ENCODE data around the gene LSM12.
"Not testable (repeated sequence)": the region's sequence is repeated elsewhere in the genome, so short reads cannot be mapped to it uniquely, and the experiment has no call there.

The LSM12 gene

DNA sequence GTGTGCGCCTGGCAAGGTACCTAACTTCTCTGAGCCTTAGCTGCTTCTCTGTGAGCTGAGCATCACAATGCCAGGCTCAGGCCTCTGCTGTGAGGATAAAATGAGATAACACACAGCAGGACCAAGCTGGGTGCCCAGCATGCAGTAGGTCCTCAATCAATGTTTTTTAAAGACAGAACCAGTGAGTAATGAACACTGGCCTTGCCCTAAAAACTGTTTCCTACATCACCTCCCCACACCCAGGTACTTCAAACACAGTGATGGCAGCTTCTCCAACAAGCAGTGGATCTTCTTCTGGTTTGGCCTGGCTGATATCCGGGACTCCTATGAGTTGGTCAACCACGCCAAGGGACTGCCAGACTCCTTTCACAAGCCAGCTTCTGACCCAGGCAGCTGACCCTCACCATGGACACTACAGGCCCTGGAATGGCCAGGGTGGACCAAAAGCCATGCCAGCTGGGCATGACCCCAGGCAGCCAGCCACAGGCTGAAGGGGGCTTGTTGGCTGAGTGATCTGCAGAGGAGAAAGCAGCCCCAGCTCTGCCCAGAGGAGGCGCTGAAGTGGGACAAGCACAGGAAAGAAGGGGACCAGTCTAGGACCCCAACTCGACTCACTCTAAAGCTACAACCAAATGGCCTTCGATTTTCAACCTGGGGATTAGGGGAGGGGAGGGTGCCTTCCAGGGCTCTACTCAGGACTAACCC lies 58.1 kb downstream of the LSM12 start:
- no peak for DNase-seq (ENCODE audit: low read depth in 2 of 2, low spot score in 1 of 2)

DNA sequence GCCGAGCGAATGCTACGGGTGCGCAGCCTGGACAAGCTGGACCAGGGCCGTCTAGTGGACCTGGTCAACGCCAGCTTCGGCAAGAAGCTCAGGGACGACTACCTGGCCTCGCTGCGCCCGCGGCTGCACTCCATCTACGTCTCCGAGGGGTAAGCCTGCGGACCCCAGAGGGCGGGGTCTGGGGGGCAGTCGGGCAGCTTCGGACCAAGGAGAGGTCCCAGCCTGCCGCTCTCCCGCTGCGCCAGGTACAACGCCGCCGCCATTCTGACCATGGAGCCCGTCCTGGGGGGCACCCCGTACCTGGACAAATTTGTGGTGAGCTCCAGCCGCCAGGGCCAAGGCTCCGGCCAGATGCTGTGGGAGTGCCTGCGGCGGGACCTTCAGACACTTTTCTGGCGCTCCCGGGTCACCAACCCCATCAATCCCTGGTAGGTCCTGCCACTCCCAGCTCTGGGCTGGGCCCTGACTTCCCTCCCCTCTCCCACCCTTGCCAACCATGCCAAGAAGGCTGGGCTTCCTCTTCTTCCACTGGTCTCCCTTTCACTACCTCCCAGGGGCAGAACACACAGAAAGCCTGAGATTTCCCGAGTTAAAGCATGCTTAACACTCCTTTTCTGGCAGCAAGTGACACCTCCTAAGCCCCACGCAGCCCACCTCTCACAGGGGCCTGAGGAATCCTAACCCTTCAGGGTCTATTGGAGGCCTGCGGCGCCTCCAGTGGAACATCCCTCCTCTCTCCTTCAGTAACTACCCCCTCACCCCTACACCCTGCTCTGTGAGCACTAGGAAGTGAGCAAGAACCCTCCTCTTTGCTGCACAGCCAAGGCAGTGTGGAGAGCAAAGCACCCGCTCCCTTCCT lies 58.9 kb downstream of the LSM12 start:
- no peak for DNase-seq (ENCODE audit: low read depth in 2 of 2, low spot score in 1 of 2)

DNA sequence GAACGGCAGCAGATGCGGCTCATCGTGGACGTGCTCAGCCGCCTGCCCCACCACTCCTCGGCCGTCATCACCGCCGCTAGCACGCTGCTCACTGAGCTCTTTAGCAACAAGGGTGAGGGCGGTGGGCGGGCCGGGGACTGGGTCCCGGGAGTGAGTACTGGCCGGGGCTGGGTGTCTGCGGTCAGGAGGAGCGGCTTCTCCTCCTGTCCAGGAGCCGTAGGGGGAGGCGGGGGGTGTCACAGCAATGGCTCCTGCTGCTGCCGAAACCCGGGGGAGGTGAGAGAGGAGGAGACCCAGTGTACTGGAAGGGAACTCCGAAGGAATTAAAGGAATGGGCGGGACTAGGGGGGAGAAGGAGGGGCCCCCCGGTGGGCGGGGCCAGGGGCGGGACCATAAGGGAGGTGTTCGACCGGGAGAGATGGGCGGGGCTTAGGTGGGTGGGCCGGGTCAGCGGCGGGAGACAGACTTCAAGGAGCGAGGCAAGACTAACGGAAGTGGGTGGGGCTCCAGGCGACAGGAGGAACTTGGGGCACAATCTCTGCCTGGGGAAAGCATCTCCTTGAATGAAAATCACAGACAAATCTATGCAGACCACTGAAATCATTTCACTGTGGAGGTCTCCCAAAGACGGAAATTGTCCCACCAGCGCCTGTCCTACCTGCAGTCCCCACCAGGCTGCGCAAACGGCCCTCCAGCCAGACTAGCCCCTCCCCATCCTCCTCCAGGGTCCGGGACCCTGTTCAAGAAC lies 59.7 kb downstream of the LSM12 start:
- peak; percentile 94 to 97 for DNase-seq (ENCODE audit: low read depth in 2 of 2, low spot score in 1 of 2)

DNA sequence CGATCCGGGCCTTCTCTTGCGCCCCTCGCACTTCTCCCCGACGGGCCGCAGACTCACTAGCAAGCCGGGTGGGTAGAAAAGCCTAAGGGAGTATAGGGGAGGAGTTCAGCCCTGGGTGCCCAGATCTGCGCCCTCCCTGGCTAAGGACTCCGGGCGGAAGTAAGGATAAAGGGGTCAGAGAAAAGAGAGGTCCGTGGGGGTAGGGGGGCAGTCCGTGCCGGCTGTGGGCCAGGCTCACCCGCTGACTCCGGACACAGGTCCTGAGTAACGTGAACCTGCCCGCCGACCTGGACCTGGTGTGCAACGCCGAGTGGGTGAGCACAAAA lies 60.2 kb downstream of the LSM12 start:
- no peak for DNase-seq (ENCODE audit: low read depth in 2 of 2, low spot score in 1 of 2)

DNA sequence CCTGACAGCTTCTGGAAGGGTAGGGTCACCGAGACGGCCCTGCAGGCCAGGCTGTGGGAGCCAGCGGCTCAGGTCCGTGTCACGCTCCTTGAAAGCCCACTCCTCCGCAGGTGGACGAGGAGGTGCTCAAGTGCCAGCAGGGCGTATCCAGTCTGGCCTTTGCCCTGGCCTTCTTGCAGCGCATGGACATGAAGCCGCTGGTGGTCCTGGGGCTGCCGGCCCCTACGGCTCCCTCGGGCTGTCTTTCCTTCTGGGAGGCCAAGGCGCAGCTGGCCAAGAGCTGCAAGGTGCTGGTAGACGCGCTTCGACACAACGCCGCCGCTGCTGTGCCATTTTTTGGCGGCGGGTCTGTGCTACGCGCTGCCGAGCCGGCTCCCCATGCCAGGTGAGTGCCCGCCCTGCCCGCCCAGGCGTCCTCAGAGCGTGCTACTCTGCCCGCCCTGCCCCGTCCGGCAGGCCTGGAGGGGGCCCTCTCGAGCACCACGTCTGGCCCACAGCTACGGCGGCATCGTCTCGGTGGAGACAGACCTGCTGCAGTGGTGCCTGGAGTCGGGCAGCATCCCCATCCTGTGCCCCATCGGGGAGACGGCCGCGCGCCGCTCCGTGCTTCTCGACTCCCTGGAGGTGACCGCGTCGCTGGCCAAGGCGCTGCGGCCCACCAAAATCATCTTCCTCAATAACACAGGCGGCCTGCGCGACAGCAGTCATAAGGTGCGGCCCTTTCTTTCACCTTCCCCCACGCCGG lies 60.8 kb downstream of the LSM12 start:
- no peak for DNase-seq (ENCODE audit: low read depth in 2 of 2, low spot score in 1 of 2)

DNA sequence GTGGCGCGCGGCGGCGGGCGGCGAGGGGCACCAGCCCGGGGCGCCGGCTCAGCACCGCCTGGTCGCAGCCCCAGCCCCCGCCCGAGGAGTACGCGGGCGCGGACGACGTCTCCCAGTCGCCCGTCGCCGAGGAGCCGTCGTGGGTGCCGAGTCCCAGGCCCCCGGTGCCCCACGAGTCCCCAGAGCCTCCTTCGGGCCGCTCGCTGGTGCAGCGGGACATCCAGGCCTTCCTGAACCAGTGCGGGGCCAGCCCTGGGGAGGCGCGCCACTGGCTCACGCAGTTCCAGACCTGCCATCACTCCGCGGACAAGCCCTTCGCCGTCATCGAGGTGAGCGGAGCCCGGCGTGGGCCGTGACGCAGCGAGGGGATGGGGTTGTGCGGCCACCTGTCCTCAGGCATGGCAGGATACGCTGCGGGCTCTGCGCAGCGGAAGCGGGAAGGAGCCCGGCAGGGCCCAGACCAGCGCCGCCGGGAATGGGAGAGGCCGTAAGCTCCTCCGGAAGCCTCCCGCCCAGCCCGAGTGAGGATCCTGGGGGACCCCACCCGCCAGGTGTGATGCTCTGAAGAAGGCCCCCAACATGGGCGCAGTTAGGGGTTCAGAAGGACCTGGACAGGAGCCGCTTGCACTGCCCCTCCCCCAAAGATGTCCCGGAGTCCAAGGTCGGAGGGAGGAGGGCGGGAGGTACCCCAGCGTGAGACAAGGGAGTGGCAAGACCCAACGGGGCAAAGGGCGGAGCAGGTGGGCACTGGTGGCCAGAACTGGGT lies 61.5 kb downstream of the LSM12 start:
- no peak for DNase-seq (ENCODE audit: low read depth in 2 of 2, low spot score in 1 of 2)

DNA sequence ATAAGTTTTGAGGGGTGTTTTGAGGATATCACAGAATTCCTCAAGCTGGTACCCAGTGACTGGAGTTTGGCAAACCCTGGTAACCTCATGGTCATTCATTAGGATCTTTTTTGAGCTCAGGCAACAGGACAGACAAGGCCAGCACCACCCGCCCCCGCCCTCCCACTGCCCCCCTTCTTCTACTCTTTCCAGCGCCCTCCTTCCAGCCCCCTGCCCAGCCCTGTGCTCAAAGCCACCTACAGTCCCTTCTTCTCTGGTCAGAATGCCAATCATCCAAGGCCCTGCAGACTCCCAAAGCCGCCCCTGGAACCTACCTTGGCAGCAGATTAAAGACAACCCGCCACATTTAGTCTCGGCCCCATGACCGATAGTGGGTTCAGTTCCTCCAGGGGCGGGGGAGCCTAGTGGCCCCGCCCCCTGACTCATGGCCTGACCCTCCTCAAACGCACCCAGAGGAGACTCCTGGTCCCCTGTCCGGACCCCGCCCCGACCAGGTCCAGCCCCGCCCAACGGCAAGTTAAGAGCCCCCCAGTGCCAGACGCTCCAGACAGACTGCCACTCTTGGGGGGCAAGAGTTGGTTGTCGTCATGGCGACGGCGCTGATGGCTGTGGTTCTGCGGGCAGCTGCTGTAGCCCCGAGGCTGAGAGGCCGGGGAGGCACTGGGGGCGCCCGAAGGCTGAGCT lies 62.3 kb downstream of the LSM12 start, which contains the start of gene NAGS:
Gene NAGS, plus strand, starts transcription at position 546 of the 684 bp plus-strand sequence. Its CDS starts 42 bp downstream, at position 588.
- DNase-seq (ENCODE audit: low read depth in 2 of 2, low spot score in 1 of 2) = no peak

DNA sequence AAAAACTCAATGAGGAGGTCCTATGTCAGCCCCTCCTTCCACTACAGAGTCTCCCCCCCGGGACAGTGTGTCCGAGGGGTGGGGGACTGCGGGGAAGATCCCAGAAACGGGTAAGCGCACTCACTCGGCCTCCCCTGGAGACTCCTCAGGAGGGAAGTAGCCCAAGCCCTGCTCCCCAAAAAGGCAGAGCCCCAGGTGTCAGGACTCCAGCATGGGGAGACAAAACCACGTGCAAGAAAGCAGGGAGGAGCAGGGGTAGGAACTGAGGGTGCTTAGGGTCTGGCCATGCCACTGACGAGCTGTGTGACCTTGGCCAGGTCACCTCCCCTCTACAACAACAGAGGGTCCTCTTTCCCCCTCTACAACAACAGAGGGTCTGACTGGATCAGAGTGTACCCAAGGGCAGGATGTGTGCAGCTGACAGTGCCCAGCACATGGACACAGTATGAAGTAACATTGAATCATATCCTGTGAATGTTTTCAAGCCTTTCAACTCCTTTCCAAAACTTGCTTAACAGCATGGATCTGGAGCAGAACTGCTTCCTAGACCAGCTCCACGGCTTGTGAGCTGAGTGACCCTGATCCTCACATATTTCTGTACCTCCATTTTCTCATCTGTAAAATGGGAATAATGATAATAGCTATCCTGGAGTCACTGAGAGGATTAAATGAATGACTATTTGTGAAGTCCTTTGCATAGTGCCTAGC lies 64.2 kb downstream of the LSM12 start:
- no peak for DNase-seq (ENCODE audit: low read depth in 2 of 2, low spot score in 1 of 2)

DNA sequence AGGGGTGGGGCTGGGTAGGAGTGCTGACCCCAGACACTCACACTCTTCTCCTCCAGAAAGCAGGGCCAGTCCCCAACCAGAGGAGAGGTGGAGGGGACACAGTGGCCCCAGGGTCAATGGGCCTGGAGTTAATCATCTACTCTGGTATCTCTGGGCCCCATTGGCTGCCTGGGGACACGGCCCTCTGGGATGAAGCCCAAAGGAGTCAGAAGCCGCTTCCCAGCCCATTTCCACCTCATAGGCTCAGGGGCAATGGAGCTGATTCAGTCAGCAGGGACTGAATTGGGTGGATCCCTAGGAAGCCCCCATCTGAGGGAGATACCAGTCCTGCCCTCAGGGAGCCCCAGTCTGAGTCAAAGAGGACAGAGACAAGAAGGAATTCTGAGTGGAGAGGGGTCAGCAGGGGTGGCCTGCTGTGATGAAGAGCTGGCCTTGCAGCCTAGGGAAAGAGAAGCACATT lies 65.0 kb downstream of the LSM12 start:
- DNase-seq (ENCODE audit: low read depth in 2 of 2, low spot score in 1 of 2) = no peak

DNA sequence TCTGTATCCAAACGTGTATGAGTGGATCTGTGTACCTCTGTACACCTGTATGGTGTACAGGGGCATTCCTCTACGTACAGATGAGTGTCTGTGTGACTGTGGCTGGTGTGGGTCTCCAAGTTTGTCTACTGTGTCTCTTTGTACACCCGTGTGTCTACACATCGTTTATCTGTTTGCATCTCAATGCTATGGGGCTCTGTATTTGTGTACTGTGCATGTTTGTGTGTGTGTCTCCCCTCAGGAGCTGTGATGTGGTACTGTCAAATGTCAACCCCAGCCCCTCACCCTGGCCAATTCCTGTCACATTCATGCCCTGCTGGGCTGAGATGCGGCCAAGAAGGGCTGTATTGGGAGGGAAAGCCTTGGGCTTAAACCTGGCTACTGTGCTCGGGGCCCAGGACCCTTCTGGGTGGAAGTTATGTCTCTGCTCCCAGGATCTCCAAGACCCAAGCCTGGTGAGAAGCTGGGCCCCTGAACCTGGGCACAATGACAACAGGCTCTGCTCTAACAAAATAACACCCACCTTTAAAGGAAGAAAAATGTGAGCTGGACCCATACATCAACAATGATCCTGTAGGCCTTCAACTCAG lies 65.5 kb downstream of the LSM12 start:
- no peak for DNase-seq (ENCODE audit: low read depth in 2 of 2, low spot score in 1 of 2)

DNA sequence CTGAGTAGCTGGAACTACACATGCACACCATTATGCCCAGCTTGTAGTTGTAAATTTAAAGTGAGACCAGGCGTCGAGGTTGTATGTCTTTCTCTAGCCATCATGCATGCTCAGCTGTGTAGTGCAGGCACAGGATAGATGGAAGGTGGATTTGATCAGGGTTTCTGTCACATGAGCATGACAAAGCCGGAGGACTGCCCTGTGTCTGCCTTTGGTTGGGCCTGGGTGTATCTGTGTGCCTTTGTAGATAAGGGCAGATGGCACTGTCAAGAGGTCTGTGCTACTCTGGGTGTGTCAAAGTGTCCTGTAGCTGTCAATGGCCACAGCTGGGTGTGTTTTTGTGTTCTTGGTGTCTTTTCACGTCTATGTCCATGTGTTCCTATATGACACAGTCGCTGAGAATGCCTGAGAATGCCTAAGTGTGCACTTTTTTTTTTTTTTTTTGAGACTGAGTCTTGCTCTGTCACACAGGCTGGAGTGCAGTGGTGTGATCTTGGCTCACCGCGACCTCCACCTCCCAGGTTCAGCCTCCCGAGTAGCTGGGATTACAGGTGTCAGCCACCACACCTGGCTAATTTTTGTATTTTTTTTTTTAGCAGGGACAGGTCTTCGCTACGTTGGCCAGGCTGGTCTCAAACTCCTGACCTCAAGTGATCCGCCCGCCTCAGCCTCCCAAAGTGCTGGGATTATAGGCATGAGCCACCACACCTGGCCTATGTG lies 66.2 kb downstream of the LSM12 start:
- no peak for DNase-seq (ENCODE audit: low read depth in 2 of 2, low spot score in 1 of 2)

DNA sequence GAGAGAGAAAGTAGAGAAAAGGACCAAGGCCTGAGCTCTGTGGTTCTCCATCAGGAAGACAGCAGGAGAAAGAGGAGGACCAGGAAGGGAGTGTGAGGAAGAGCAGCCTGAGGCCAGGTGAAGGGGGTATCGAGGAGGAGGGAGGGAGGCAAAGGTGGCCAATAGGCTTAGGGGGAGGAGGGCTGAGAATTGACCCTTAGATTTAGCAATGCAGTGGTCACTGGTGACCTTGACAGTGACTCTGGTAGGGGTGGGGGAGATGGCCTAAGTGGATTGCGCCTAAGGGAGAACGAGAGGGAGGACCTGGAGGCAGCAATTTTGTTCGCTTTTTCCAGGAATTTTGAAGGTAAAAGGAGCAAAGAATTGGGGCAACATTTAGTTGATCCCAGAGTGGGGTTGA lies 67.4 kb downstream of the LSM12 start:
- DNase-seq (ENCODE audit: low read depth in 2 of 2, low spot score in 1 of 2) = no peak

DNA sequence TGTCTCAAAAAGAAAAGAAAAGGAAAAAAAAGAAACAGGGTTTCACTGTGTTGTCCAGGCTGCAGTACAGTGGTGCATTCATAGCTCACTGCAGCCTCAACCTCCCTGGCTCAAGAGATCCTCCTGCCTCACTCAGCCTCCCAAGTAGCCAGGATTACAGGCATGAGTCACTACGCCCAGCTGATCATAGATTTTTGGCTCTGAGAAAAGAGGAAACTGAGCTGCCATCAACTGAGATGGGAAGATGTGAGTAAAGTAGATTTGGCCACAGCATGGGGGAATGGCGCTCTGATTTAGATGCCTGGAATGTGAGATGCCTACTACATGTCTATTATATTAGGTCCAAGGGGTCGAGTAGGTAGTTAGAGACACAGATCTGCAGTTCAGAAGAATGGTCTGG lies 67.9 kb downstream of the LSM12 start:
- DNase-seq (ENCODE audit: low read depth in 2 of 2, low spot score in 1 of 2) = no peak

DNA sequence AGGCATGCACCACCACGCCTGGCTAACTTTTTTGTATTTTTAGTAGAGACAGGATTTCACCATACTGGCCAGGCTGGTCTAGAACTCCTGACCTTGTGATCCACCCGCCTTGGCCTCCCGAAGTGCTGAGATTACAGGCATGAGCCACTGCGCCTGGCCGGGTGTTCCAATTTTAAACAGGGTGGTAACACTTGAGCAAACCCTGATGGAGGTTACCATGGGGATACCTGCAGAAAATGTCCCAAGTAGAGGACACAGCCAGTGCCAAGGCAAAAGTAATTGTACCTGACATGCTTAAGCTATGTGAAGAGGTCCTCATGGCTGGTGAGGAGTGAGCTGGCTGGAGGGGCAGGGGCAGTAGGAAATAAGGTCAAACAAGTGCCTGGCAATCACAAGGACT lies 69.3 kb downstream of the LSM12 start:
- not testable (repeated sequence) for DNase-seq (ENCODE audit: low read depth in 2 of 2, low spot score in 1 of 2)

DNA sequence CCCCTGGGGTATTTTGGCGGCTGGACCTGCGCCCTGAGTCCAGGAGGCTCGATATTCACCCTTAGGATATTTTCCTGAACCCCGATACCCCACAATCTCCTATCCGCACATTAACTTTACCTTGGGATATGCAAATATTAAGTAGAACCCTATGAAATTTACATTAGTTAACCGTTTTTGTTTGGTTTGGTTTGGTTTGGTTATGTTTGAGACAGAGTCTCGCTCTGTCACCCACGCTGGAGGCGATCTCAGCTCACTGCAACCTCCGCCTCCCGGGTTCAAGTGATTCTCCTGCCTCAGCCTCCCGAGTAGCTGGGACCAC lies 71.4 kb downstream of the LSM12 start:
- DNase-seq (ENCODE audit: low read depth in 2 of 2, low spot score in 1 of 2) = no peak

DNA sequence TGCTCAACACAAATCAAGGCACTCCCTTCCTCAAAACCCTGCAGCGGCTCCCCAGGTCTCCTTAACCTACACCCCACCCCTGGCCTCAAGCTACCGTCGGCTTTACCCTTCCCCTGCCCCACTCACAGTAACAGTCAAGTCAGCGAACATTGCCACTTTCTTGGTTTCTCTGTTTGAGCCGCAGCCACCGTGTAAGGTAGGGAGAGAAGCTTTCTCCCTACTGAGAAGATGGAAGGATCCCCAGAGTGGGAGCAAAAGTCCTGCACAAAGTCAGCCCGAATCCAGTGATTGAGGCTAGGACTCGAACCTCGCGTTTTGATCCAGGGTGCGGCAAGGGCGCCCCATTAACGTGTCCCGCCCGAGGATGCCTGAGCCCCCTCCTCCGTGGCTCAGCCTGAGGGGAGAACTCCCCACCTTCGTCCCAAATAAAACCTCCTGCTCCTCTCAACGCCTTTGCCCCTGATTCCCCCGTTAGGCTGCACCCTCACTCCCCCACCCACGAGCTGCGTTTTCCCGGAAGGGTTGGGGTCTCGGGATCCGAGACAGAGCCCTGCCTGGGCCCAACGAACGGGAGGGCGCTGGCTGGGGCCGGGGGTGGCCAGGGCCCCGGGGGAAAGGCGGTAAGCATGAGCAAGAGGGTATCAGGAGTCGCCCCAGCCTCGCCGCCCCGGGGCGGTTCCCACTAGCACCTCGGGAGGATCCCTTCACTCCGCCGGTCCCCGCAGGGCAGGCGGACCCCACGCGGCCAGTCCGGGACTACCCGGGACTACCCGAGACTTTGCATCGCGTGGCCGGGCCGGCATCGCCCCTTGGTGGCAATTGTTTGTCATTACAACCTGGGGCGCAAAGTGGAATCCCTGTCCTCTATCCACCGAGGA lies 72.0 kb downstream of the LSM12 start:
- peak in 1 of 2 donors; percentile 46 for DNase-seq (ENCODE audit: low read depth in 2 of 2, low spot score in 1 of 2)

DNA sequence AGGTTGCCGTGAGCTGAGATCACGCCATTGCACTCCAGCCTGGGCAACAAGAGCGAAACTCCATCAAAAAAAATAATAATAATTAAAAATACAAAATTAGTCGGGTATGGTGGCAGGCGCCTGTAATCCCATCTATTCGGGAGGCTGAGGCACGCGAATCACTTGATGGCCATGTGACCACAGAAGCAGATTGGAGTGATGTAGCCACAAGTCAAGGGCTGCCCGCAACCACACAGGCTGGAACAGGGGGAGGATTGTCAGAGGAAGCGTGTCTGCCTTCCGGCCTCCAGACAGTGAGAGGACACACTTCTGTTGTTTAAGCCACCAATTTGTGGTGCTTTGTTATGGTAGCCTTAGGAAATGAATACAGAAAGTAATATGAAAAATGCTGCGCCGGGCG lies 73.8 kb downstream of the LSM12 start:
- no peak for DNase-seq (ENCODE audit: low read depth in 2 of 2, low spot score in 1 of 2)

Data from stimulated activated CD8-positive, alpha-beta memory T cell treated with anti-CD3 and anti-CD28 coated beads, Interleukin-4, amount 100 ng/mL, for 1 hour (primary cell).